Measurements from ENCODE around the gene RAD21L1.
"Not testable (repeated sequence)": the region's sequence is repeated elsewhere in the genome, so short reads cannot be mapped to it uniquely, and the experiment has no call there.

Gene RAD21L1

GRCh38 chr20:1242099-1242498 lies 16.3 kb downstream of the RAD21L1 start:
- DNase-seq (ENCODE audit: low read depth) = no peak
- TF ChIP-seq, protein P1, sequence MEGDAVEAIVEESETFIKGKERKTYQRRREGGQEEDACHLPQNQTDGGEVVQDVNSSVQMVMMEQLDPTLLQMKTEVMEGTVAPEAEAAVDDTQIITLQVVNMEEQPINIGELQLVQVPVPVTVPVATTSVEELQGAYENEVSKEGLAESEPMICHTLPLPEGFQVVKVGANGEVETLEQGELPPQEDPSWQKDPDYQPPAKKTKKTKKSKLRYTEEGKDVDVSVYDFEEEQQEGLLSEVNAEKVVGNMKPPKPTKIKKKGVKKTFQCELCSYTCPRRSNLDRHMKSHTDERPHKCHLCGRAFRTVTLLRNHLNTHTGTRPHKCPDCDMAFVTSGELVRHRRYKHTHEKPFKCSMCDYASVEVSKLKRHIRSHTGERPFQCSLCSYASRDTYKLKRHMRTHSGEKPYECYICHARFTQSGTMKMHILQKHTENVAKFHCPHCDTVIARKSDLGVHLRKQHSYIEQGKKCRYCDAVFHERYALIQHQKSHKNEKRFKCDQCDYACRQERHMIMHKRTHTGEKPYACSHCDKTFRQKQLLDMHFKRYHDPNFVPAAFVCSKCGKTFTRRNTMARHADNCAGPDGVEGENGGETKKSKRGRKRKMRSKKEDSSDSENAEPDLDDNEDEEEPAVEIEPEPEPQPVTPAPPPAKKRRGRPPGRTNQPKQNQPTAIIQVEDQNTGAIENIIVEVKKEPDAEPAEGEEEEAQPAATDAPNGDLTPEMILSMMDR (IDR thresholded peaks at IDR 0.05; ENCODE audit: insufficient read depth, low read depth, low read length, missing control alignments) = no peak
- H3K4me3 ChIP-seq (ENCODE audit: low read length) = no peak overlapping the region

GRCh38 chr20:1242530-1242929 lies 16.7 kb downstream of the RAD21L1 start:
- H3K4me3 ChIP-seq (ENCODE audit: low read length) = no peak overlapping the region
- TF ChIP-seq, protein P1 (IDR thresholded peaks at IDR 0.05; ENCODE audit: insufficient read depth, low read depth, low read length, missing control alignments) = no peak
- peak; percentile 38 for DNase-seq (ENCODE audit: low read depth)

- DNase-seq (ENCODE audit: low read depth) = no peak
- TF ChIP-seq, protein P1 (IDR thresholded peaks at IDR 0.05; ENCODE audit: insufficient read depth, low read depth, low read length, missing control alignments) = no peak
- no peak overlapping the region for H3K4me3 ChIP-seq (ENCODE audit: low read length)
These were observed 19.7 kb downstream of the RAD21L1 start for GRCh38 chr20:1245578-1245977.

GRCh38 chr20:1247689-1248088 lies 21.8 kb downstream of the RAD21L1 start:
- H3K4me3 ChIP-seq (ENCODE audit: low read length) = no peak overlapping the region
- TF ChIP-seq, protein P1 (IDR thresholded peaks at IDR 0.05; ENCODE audit: insufficient read depth, low read depth, low read length, missing control alignments) = no peak
- DNase-seq (ENCODE audit: low read depth) = no peak

DNA sequence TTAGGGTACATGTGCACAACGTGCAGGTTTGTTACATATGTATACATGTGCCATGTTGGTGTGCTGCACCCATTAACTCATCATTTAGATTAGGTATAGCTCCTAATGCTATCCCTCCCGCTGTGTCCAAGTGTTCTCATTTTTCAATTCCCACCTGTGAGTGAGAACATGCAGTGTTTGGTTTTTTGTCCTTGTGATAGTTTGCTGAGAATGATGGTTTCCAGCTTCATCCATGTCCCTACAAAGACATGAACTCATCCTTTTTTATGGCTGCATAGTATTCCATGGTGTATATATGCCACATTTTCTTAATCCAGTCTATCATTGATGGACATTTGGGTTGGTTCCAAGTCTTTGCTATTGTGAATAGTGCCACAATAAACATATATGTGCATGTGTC lies 24.4 kb downstream of the RAD21L1 start:
- not testable (repeated sequence) for H3K4me3 ChIP-seq (ENCODE audit: low read length); DNase-seq (ENCODE audit: low read depth)

DNA sequence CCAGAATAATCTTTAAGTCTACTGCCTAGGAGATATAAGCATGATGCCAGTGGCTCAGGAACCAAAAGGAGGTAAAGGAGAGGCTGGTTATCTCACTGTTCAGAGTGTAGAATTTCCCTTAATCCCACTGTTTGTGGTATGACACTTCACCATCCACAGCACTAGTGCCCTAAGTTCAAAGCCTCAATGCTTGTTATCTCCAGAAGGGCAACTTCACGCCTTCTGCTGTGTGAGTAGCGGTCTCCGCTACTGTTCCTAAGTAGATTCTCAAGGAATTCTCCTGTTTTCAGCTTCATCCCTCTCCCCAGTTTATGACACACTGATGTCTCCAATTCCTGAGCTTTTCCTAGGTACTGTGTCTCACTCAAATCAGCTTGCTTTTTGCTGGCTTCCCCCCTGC lies 26.6 kb downstream of the RAD21L1 start:
- H3K4me3 ChIP-seq (ENCODE audit: low read length) = no peak overlapping the region
- TF ChIP-seq, protein P1 (IDR thresholded peaks at IDR 0.05; ENCODE audit: insufficient read depth, low read depth, low read length, missing control alignments) = no peak
- no peak for DNase-seq (ENCODE audit: low read depth)

DNA sequence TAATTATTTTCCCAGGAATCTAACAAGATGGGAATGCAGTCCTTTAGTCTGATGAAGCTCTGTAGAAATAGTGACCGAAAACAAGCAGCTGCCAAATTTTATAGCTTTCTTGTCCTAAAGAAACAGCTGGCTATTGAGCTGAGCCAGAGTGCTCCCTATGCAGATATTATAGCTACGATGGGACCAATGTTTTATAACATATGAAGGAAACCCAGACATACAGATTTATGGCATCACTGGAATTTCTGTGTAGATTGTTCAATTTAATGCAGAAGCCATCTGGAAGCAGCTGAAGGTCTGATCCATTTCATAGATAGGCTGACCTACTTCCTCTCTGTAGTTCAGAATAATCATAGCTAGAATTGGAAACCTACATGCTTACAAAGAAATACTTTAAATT lies 28.4 kb downstream of the RAD21L1 start:
- TF ChIP-seq, protein P1 (IDR thresholded peaks at IDR 0.05; ENCODE audit: insufficient read depth, low read depth, low read length, missing control alignments) = no peak
- no peak for DNase-seq (ENCODE audit: low read depth)
- H3K4me3 ChIP-seq (ENCODE audit: low read length) = no peak overlapping the region

GRCh38 chr20:1255675-1256074 lies 29.8 kb downstream of the RAD21L1 start:
- TF ChIP-seq, protein P1 (IDR thresholded peaks at IDR 0.05; ENCODE audit: insufficient read depth, low read depth, low read length, missing control alignments) = no peak
- no peak overlapping the region for H3K4me3 ChIP-seq (ENCODE audit: low read length)
- no peak for DNase-seq (ENCODE audit: low read depth)

Measured in epithelial cell of esophagus (primary cell).